Neuron (in vitro differentiated cells): ENCODE data around the gene PRSS1.
"Not testable (repeated sequence)": the region's sequence is repeated elsewhere in the genome, so short reads cannot be mapped to it uniquely, and the experiment has no call there.

Experiments
- H2AFZ ChIP-seq: one replicate; pipeline ENCODE4 v1.6.1; 2013; ENCODE audit warnings: low read depth, mild to moderate bottlenecking, inconsistent platforms, low read length, moderate library complexity
- H3K27me3 ChIP-seq: one replicate; pipeline ENCODE4 v1.6.1; 2013; ENCODE audit warnings: low read length; ENCODE audit not compliant: insufficient read depth
- H3K36me3 ChIP-seq: one replicate; pipeline ENCODE4 v1.6.1; 2013; ENCODE audit warnings: low read length; ENCODE audit not compliant: insufficient read depth
- H3K4me1 ChIP-seq: one replicate; pipeline ENCODE4 v1.6.1; 2013; ENCODE audit warnings: low read length; ENCODE audit not compliant: insufficient read depth
- H3K4me3 ChIP-seq: 2 replicates; pipeline ENCODE4 v1.5.1; 2013; ENCODE audit warnings: mild to moderate bottlenecking, low read length, moderate library complexity
- H3K9me3 ChIP-seq: one replicate; pipeline ENCODE4 v1.6.1; 2013; ENCODE audit warnings: low read length

PRSS1 gene

DNA sequence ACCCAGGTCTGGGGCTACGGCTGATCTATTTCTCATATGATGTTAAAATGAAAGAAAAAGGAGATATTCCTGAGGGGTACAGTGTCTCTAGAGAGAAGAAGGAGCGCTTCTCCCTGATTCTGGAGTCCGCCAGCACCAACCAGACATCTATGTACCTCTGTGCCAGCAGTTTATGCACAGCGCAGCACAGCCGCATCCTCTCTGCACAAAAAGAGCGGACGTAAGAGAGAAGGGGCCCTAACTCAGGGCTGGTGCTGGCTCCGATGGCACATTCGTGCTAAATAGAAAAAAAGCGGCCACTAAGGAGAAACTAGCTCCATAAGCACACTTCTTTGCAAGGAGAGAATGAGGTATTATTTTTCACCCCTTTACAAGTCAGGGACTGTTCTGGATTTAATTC is 28.3 kb upstream of the PRSS1 start:
- H2AFZ ChIP-seq = no peak overlapping the region
- H3K36me3 ChIP-seq = no peaks in the 10 kb centered on the region
- no peaks in the 10 kb centered on the region for H3K4me1 ChIP-seq
- H3K9me3 ChIP-seq = no peaks in the 10 kb centered on the region
- H3K27me3 ChIP-seq = no peaks in the 10 kb centered on the region
- no peak overlapping the region for H3K4me3 ChIP-seq

DNA sequence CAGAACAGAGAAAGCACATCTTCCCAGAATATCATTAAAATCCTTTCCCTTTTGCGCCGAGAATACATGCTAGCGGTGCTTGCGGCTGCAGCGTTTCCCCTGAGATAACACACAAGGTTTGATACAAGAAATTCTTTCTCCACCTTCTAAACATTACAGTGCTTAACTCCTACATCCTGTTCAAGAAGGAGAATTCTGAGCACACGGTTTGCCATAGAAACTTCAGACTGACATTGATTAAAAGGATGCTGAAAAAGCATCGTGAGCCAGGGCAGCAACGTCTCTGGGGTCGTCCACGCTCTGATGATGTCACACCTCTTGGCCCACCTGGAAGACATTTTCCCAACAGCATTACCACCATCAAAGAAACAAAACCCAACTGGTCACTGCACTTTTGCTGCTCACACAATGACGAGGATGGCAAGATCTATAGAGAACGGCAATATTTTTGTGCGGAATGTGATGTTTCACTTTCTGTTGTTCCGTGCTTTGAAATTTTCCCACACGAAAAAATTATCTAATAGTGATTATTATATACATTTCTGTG is 27.0 kb upstream of the PRSS1 start:
- Histone ChIP-seq H3K4me1 (no peaks in the 10 kb centered on the region), H2AFZ (no peak overlapping the region), H3K27me3 (no peaks in the 10 kb centered on the region), H3K9me3 (no peaks in the 10 kb centered on the region), H3K36me3 (no peaks in the 10 kb centered on the region), H3K4me3 (no peak overlapping the region)

DNA sequence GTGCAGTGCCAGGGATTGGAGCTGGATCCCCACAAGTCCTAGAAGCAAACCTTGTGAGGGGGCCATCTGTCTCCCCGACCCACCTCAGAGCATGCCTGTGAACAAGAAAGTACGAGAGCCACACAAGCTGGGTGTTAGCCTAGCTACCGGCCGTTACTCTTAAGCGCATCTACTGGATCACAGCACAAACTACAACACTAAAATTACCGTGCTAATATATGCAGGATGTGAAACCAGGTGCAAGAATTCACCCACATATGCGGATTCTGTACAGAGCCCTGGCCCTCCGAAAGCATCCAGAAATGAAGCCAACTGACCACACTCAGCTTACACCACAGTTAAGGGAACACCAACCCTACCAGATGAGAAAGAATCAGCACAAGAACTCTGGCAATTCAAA is 16.0 kb upstream of the PRSS1 start:
- Histone ChIP-seq H3K4me1 (no peaks in the 10 kb centered on the region), H3K9me3 (no peaks in the 10 kb centered on the region), H3K36me3 (no peaks in the 10 kb centered on the region), H3K4me3 (no peak overlapping the region), H2AFZ (no peak overlapping the region), H3K27me3 (no peaks in the 10 kb centered on the region)

DNA sequence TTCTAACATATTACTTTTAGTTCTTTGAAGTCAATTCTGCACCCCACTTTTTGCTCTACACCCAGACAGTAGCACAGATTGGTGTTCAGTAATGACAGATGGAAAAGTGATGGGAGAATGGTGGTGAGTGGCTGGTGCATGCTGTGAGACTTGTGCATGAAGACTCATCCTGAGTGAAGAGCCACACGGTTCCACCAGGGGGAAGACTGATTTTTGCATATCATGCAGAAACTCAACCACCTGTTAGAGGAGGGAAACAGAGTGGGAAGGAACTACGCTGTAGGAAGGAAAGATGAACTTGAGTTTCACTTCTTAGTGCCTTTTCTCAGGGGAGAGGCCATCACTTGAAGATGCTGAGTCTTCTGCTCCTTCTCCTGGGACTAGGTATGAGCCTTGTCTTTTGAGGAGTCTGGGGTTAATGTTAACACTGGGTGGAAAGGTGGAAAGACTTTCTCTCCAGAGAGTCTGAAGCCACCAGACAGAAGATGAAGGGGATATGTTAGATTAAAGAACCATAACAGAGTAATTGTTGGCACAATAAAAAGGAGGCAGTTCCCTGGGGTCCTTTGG is 9.3 kb upstream of the PRSS1 start:
- H3K9me3 ChIP-seq = no peaks in the 10 kb centered on the region
- H3K36me3 ChIP-seq = no peaks in the 10 kb centered on the region
- H3K4me3 ChIP-seq = no peak overlapping the region
- no peaks in the 10 kb centered on the region for H3K27me3 ChIP-seq
- no peaks in the 10 kb centered on the region for H3K4me1 ChIP-seq
- no peak overlapping the region for H2AFZ ChIP-seq

DNA sequence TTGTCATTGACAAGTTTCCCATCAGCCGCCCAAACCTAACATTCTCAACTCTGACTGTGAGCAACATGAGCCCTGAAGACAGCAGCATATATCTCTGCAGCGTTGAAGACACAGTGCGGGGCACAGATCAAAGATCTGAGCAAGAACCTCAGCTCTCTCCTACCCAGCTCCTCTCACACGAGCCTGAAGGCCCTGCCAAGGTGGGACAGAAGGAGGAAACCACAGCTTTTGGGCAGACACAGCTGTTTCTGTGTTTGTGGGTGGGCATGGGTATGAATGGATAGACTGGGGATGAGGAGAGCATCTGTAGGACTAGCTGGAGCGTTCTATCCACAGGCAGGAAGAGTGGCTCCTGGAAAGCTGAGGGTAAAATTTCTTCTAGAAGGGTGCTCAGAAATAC is 8.5 kb upstream of the PRSS1 start:
- Histone ChIP-seq H3K36me3 (no peaks in the 10 kb centered on the region), H3K9me3 (no peaks in the 10 kb centered on the region), H2AFZ (no peak overlapping the region), H3K4me3 (no peak overlapping the region), H3K27me3 (no peaks in the 10 kb centered on the region), H3K4me1 (no peaks in the 10 kb centered on the region)

DNA sequence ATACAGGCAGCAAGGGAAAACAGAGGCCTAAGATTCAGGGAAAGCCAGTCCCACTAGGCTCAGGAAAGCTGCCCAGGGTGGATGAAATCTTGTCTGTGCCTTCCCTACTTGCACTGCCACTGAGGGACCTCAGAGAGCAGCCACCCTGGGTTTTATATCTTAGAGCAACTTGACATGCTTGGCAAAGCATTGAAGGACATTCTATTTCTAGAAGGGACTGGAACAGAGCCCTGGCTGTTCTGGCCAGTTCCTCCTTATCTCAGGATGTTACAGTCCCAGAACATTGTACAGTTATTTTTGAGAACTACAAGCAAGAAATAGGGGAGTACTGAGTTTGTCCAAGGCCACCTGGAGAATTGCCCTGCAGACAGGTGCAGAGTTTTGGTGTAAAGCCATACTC is 7.3 kb upstream of the PRSS1 start:
- H3K9me3 ChIP-seq, H3K4me3 ChIP-seq, H2AFZ ChIP-seq, H3K4me1 ChIP-seq, H3K27me3 ChIP-seq, H3K36me3 ChIP-seq: not testable (repeated sequence)

DNA sequence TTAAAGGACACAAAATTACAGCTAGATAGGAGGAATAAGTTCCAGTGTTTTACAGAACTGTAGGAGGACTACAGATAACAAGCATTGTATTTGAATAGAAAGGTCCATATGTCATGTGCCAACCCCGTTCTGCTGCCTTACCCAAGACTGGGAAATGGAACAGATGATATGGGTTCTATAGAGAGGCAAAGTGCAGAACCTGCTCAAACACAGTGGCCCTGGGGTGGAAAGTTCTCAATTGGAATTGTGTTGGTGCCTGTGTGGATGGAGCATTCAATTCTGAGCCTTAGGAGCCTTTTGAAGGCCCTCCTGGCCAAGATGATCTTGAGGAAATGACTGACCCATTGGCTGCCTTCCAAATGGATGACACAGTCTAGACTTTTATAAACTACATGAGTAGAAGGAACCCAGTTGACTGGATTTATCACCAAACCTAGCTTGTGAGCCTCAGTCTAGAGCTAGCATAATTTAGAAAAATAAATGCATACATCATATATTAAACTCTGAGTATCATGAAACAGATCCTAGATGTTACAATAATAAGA is 4.1 kb upstream of the PRSS1 start:
- no peak overlapping the region for H2AFZ ChIP-seq
- H3K4me1 ChIP-seq = no peaks in the 10 kb centered on the region
- no peak overlapping the region for H3K4me3 ChIP-seq
- H3K27me3 ChIP-seq = no peaks in the 10 kb centered on the region
- H3K36me3 ChIP-seq = no peaks in the 10 kb centered on the region
- no peaks in the 10 kb centered on the region for H3K9me3 ChIP-seq

DNA sequence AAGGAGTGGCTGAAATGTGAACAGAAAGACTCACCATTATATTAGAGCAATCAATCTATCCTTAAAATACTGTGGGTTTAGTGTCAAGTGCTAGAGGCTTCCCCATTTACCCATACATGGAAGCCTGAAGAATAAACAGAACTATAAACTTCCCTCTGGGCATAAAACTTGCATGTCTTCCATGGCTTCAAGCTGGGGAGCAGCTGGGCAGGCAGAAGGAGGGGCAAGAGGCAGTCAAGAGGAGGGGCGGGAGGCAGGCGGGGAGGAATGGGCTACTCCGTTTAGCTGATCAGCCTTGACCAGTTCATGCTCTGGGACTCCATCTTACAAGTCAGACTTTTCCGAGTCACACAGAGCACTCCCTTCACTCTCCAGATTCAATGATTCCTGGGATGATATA is 3.5 kb upstream of the PRSS1 start:
- Histone ChIP-seq H2AFZ (no peak overlapping the region), H3K4me3 (no peak overlapping the region), H3K27me3 (no peaks in the 10 kb centered on the region), H3K36me3 (no peaks in the 10 kb centered on the region), H3K4me1 (no peaks in the 10 kb centered on the region), H3K9me3 (no peaks in the 10 kb centered on the region)

DNA sequence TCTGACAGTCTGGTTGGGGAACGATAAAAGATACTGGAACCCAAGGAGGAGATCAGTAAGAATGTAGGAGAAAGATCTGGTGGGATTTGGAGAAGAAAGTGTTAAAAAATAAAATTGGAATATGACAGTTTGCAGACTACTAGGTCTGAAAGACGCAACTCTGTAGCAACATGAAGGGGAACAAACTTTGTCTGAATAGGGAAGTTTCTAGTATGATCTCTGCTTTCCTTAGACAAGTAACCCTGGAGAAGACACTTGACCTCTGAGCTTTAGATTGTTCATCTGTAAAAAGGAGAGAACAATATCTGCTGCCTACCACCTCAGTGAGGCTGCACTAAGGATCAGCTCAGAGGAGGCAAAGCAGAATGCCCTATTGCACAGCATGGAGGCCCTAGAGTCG is 3.0 kb upstream of the PRSS1 start:
- Histone ChIP-seq H3K4me1 (no peaks in the 10 kb centered on the region), H3K27me3 (no peaks in the 10 kb centered on the region), H3K36me3 (no peaks in the 10 kb centered on the region), H2AFZ (no peak overlapping the region), H3K4me3 (no peak overlapping the region), H3K9me3 (no peaks in the 10 kb centered on the region)

DNA sequence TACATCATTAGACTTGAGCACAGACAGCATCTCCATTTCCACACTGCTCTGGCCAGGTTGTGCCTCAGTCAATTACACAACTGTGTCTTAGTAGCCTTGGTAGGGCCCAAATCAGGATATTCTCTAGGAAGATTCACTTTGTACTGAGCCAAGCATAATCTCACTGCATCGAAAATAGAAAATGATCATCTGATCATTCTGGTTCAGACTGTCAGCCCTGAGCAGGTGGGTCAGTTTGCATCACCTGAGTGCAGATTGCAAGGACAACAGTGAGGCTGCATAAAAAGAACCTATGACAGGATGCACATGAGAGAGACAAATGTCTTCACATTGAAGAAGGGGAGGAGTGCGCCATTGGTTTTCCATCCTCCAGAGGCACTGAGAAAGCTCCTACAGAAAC is 862 bp upstream of the PRSS1 start:
- H2AFZ ChIP-seq, H3K36me3 ChIP-seq, H3K27me3 ChIP-seq, H3K4me3 ChIP-seq, H3K9me3 ChIP-seq, H3K4me1 ChIP-seq: not testable (repeated sequence)

DNA sequence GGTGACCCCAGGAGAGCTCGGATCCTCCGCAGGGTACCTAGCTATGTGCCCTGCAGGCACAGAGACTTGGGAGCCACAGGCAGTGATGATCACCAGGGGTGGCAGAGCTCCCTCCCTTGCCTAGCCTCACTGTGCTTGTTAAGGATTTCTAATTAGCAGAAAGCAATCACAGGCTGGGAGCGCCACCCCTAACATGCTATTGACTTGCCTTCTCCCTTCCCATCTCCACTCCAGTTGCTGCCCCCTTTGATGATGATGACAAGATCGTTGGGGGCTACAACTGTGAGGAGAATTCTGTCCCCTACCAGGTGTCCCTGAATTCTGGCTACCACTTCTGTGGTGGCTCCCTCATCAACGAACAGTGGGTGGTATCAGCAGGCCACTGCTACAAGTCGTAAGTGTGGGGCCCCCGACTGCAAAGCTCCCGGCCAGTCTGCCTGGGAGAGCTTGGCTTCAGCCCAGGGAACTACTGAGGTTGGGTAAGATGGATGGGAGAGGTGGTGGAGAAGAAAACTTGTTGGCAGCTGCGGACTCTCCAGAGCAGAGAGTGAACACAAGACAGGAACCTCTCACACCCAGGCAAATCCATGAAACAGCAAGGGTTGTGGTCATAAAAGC is 1.2 kb downstream of the PRSS1 start:
- Histone ChIP-seq H3K36me3 (no peaks in the 10 kb centered on the region), H2AFZ (no peak overlapping the region), H3K9me3 (no peaks in the 10 kb centered on the region), H3K27me3 (no peaks in the 10 kb centered on the region), H3K4me1 (no peaks in the 10 kb centered on the region), H3K4me3 (no peak overlapping the region)

DNA sequence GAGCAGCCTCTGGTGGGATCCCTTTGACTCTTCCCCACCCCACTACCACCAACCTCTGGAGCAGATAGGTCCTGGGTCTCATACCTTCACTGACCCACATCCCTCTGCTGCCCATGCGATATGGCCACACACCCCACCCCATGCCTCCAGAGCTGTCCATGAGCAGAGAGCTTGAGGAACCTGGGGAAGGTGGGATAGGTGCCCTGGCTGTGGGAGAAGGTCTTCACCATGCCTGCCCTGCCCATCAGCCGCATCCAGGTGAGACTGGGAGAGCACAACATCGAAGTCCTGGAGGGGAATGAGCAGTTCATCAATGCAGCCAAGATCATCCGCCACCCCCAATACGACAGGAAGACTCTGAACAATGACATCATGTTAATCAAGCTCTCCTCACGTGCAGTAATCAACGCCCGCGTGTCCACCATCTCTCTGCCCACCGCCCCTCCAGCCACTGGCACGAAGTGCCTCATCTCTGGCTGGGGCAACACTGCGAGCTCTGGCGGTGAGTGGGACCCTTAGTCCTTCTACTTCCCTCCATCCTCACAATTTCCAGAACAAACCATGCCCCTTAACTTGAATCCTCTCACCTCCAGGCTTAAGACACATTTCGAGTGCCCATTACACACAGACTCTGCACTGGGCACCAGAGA is 2.4 kb downstream of the PRSS1 start:
- H3K4me3 ChIP-seq, H3K27me3 ChIP-seq, H3K4me1 ChIP-seq, H2AFZ ChIP-seq, H3K9me3 ChIP-seq, H3K36me3 ChIP-seq: not testable (repeated sequence)

DNA sequence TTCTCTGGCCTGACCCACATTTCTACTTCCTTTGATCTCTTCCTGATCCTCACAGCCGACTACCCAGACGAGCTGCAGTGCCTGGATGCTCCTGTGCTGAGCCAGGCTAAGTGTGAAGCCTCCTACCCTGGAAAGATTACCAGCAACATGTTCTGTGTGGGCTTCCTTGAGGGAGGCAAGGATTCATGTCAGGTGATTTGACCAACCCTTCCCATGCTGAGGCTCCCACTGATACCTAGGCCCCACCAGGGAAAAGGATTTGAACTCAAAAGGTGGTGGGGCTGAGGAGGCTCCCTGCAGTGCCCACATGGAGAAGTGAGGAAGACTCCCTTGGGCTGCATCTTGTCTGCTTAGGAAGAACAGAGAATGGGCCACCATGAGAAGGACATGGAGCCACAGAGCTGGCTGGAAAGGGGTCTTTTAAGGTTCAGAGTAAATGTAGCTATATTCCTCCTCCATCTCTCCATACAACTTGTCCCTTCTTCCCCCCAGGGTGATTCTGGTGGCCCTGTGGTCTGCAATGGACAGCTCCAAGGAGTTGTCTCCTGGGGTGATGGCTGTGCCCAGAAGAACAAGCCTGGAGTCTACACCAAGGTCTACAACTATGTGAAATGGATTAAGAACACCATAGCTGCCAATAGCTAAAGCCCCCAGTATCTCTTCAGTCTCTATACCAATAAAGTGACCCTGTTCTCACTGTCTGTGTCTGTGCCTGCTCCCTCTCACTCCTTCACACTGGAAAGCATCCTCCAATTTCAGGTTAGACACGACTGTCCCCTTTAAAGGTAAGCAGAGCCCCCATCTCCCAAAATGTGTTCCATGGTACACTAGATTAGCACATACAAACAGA is 3.3 kb downstream of the PRSS1 start:
- H2AFZ ChIP-seq = no peak overlapping the region
- H3K4me1 ChIP-seq = no peaks in the 10 kb centered on the region
- no peak overlapping the region for H3K4me3 ChIP-seq
- no peaks in the 10 kb centered on the region for H3K27me3 ChIP-seq
- no peaks in the 10 kb centered on the region for H3K9me3 ChIP-seq
- no peaks in the 10 kb centered on the region for H3K36me3 ChIP-seq
